ENCODE data around the gene SRC. TPM values are rescaled to one million over a fixed set of nuclear protein-coding genes. Genes with fewer than 3 reads are reported as not detected.

SRC gene
- total RNA-seq, 4 donors from 2014 or later: 21.8 to 30.9 (median 25.1) TPM

- no peak overlapping the region for H3K4me3 ChIP-seq (ENCODE audit: low read depth, poor library complexity, severe bottlenecking)
- intact Hi-C loops (cut with DNase I; ENCODE audit: low total_unique reads): no loop called here
- TF ChIP-seq, protein P1, sequence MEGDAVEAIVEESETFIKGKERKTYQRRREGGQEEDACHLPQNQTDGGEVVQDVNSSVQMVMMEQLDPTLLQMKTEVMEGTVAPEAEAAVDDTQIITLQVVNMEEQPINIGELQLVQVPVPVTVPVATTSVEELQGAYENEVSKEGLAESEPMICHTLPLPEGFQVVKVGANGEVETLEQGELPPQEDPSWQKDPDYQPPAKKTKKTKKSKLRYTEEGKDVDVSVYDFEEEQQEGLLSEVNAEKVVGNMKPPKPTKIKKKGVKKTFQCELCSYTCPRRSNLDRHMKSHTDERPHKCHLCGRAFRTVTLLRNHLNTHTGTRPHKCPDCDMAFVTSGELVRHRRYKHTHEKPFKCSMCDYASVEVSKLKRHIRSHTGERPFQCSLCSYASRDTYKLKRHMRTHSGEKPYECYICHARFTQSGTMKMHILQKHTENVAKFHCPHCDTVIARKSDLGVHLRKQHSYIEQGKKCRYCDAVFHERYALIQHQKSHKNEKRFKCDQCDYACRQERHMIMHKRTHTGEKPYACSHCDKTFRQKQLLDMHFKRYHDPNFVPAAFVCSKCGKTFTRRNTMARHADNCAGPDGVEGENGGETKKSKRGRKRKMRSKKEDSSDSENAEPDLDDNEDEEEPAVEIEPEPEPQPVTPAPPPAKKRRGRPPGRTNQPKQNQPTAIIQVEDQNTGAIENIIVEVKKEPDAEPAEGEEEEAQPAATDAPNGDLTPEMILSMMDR (IDR thresholded peaks at IDR 0.05): no peak
- no peak for TF ChIP-seq POLR2A (IDR thresholded peaks at IDR 0.05)
- 90 to 94% methylated on average over 16 to 20 of the region's 24 CpGs for WGBS, 2 donors
- DNase-seq (ENCODE audit: low spot score in 2 of 2): no peak
These were observed 51.4 kb downstream of the SRC start for GRCh38 chr20:37397076-37397953.

DNA sequence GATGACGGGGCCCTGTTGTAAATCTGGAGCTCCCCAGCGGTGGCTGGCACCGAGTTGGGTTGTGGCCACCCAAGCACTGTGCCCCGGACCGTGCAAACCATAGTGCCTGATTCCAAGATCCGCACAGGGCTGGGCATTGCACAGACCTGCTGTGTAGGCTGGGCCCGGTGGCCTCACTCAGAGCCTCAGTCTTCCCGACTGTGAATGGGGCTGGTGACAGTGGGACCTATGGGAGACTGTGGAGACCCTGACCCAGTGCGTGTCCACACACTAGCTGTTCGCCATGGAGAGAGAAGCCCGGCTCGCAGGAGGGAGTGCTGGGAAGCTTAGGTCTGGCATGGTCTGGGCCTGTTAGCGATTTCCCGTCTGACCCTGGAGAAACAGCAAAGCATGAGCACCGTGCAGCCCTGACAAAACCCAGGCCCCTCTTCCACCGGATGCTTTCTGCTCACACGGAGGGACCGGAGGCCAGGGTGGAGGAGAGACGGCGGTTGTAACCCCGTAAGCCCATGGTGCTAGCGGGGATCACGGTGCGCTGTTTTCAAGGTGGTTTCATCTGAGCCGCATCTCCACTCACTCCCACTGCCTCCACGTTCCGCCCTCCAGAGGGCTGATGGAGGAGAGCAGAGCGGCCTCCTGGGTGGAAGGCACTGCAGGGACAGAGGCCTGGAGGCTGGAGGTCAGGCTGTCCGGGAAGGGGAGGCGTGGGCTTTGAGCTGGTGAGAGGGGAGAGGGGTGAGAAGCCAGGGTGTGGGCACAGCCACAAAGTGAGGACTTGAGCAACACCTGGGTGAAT, 52.2 kb downstream of the SRC start:
- H3K4me3 ChIP-seq (ENCODE audit: low read depth, poor library complexity, severe bottlenecking): no peak overlapping the region
- DNase-seq (ENCODE audit: low spot score in 2 of 2): no peak
- no peak for TF ChIP-seq POLR2A (IDR thresholded peaks at IDR 0.05)
- TF ChIP-seq, protein P1 (IDR thresholded peaks at IDR 0.05): no peak
- intact Hi-C loops (cut with DNase I; ENCODE audit: low total_unique reads): no loop called here
- WGBS, 2 donors: 88 to 89% methylated on average over 27 to 28 of the region's 30 CpGs

GRCh38 chr20:37398750-37399621, 53.0 kb downstream of the SRC start:
- intact Hi-C loops (cut with DNase I; ENCODE audit: low total_unique reads): no loop called here
- 86% methylated on average over 14 to 15 of the region's 15 CpGs for WGBS, 2 donors
- DNase-seq (ENCODE audit: low spot score in 2 of 2): no peak
- no peak overlapping the region for H3K4me3 ChIP-seq (ENCODE audit: low read depth, poor library complexity, severe bottlenecking)
- TF ChIP-seq, protein P1 (IDR thresholded peaks at IDR 0.05): no peak
- TF ChIP-seq POLR2A (IDR thresholded peaks at IDR 0.05): no peak

- DNase-seq (ENCODE audit: low spot score in 2 of 2): no peak
- TF ChIP-seq POLR2A (IDR thresholded peaks at IDR 0.05): no peak
- TF ChIP-seq, protein P1 (IDR thresholded peaks at IDR 0.05): no peak
- no peak overlapping the region for H3K4me3 ChIP-seq (ENCODE audit: low read depth, poor library complexity, severe bottlenecking)
- 89 to 90% methylated on average over 9 of the region's 9 CpGs for WGBS, 2 donors
- intact Hi-C loops (cut with DNase I; ENCODE audit: low total_unique reads): no loop called here
These were observed 55.5 kb downstream of the SRC start for GRCh38 chr20:37401282-37401929.

Measured in lower leg skin (tissue), 4 donors.